Ovary (tissue), 3 donors: ENCODE results near the gene GABRR2.

ENCODE experiments used
- EP300 ChIP-seq: sonication (generic); formaldehyde crosslinking; IDR thresholded peaks from one replicate; pipeline ENCODE4 v1.6.1; 2017; ENCODE audit warnings: antibody characterized with exemption
- TF ChIP-seq, protein P1 (sequence below), 3 donors: fragments of 450-650 bp in 2 of 3; fragments of 200-600 bp in 1 of 3; IDR thresholded peaks; one replicate each; pipeline versions ENCODE4 v1.5.1 to v1.8.0; 2016 to 2022; ENCODE audit warnings: antibody characterized with exemption in 3 of 3, mild to moderate bottlenecking in 1 of 3
- donor health status: DM: no; HTN: no; CAD: no.

DNA sequence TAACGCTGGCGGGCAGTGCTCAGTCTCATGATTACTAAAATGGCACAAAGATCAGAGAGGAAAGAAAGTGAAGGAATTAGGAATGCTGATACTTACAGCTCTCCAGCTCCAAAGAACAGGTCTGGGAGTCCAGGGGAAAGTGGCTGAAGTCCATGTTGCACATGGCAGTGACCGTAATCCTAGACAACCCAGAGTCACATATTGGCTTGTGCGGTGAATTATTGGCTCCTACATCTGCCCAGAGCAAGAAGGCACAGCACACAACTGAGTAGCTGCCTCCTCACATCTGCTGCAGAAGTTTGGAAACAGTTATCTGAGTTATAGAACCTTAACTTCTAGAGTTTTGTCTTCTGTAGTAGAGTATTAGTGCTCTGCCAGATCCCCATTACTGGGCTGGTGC is 47.2 kb downstream of the GABRR2 start:
- TF ChIP-seq, protein P1, sequence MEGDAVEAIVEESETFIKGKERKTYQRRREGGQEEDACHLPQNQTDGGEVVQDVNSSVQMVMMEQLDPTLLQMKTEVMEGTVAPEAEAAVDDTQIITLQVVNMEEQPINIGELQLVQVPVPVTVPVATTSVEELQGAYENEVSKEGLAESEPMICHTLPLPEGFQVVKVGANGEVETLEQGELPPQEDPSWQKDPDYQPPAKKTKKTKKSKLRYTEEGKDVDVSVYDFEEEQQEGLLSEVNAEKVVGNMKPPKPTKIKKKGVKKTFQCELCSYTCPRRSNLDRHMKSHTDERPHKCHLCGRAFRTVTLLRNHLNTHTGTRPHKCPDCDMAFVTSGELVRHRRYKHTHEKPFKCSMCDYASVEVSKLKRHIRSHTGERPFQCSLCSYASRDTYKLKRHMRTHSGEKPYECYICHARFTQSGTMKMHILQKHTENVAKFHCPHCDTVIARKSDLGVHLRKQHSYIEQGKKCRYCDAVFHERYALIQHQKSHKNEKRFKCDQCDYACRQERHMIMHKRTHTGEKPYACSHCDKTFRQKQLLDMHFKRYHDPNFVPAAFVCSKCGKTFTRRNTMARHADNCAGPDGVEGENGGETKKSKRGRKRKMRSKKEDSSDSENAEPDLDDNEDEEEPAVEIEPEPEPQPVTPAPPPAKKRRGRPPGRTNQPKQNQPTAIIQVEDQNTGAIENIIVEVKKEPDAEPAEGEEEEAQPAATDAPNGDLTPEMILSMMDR (IDR thresholded peaks at IDR 0.05), result no peak
- no peak for TF ChIP-seq EP300
